ENCODE results near the gene INCENP.
A peak's percentile ranks its signal among the peaks of the same experiment; 100 is the strongest.
"Not testable (repeated sequence)": the region's sequence is repeated elsewhere in the genome, so short reads cannot be mapped to it uniquely, and the experiment has no call there.

INCENP gene

GRCh38 chr11:62123669-62124185, at the start of gene INCENP:
INCENP (plus strand) TSS chr11:62124011; CDS start chr11:62128162, 4,151 bp downstream.
- peak; percentile 94 to 99 for DNase-seq

- DNase-seq: no peak
These were observed 48.4 kb upstream of the INCENP start for GRCh38 chr11:62075438-62075837.

GRCh38 chr11:62077132-62077531, 46.7 kb upstream of the INCENP start:
- no peak for DNase-seq

- peak in 1 of 2 experiments; percentile 63 for DNase-seq
These were observed 42.2 kb upstream of the INCENP start for GRCh38 chr11:62081378-62082291.

- no peak for DNase-seq
These were observed 41.5 kb upstream of the INCENP start for GRCh38 chr11:62082292-62082657.

GRCh38 chr11:62084801-62085200, 39.0 kb upstream of the INCENP start:
- DNase-seq: not testable (repeated sequence)

- DNase-seq: no peak
These were observed 36.1 kb upstream of the INCENP start for GRCh38 chr11:62087694-62088093.

- DNase-seq: no peak
These were observed 35.4 kb upstream of the INCENP start for GRCh38 chr11:62088331-62088933.

- DNase-seq: no peak
These were observed 20.7 kb upstream of the INCENP start for GRCh38 chr11:62103141-62103540.

- no peak for DNase-seq
These were observed 19.8 kb upstream of the INCENP start for GRCh38 chr11:62103986-62104385.

GRCh38 chr11:62104816-62105653, 18.8 kb upstream of the INCENP start:
- no peak for DNase-seq

- no peak for DNase-seq
These were observed 18.1 kb upstream of the INCENP start for GRCh38 chr11:62105667-62106191.

GRCh38 chr11:62108017-62108750, 15.6 kb upstream of the INCENP start:
- DNase-seq: peak in 1 of 2 experiments; percentile 62

GRCh38 chr11:62108971-62109404, 14.8 kb upstream of the INCENP start:
- DNase-seq: no peak

- no peak for DNase-seq
These were observed 8.6 kb upstream of the INCENP start for GRCh38 chr11:62115085-62115694.

GRCh38 chr11:62116451-62116850, 7.4 kb upstream of the INCENP start:
- no peak for DNase-seq

GRCh38 chr11:62119569-62119968, 4.2 kb upstream of the INCENP start:
- DNase-seq: no peak

- no peak for DNase-seq
These were observed 3.8 kb upstream of the INCENP start for GRCh38 chr11:62120001-62120400.

GRCh38 chr11:62120431-62120830, 3.4 kb upstream of the INCENP start:
- DNase-seq: no peak

GRCh38 chr11:62122076-62122475, 1.7 kb upstream of the INCENP start:
- DNase-seq: no peak
